Gastroesophageal sphincter (tissue), 3 donors: ENCODE results near the gene SYT1.

Experiments
- CTCF ChIP-seq, 4 experiments: fragments of 200-600 bp in 2 of 4; fragments of 450-650 bp in 2 of 4; sonication (generic) in 1 of 4; IDR thresholded peaks; one replicate each; pipeline ENCODE4 v1.5.1; 2017 to 2019; ENCODE audit warnings: antibody characterized with exemption in 4 of 4, mild to moderate bottlenecking in 2 of 4, moderate library complexity in 2 of 4
- EP300 ChIP-seq: sonication (generic); formaldehyde crosslinking; IDR thresholded peaks from one replicate; pipeline ENCODE4 v1.6.1; 2017; ENCODE audit warnings: antibody characterized with exemption, mild to moderate bottlenecking
- POLR2A ChIP-seq, 2 donors: fragments of 450-650 bp; IDR thresholded peaks; one replicate each; pipeline ENCODE4 v1.6.1; 2017; ENCODE audit warnings: antibody characterized with exemption in 2 of 2, mild to moderate bottlenecking in 2 of 2, moderate library complexity in 1 of 2
- POLR2AphosphoS5 ChIP-seq: sonication (generic); formaldehyde crosslinking; IDR thresholded peaks from one replicate; pipeline ENCODE4 v1.6.1; 2017; ENCODE audit warnings: antibody characterized with exemption

GRCh38 chr12:78824918-78825317 lies 39.7 kb upstream of the SYT1 start:
- TF ChIP-seq EP300 (no peak), CTCF (IDR thresholded peaks at IDR 0.05) (no peak), POLR2AphosphoS5 (no peak), POLR2A (IDR thresholded peaks at IDR 0.05) (no peak)
